Measurements from ENCODE around the gene GRIN2C.

The GRIN2C gene

GRCh38 chr17:74848656-74849399, 10.9 kb downstream of the GRIN2C start:
- no peak for DNase-seq (ENCODE audit: low read depth in 2 of 2)

- no peak for DNase-seq (ENCODE audit: low read depth in 2 of 2)
These were observed 13.1 kb downstream of the GRIN2C start for GRCh38 chr17:74846621-74847020.

- no peak for DNase-seq (ENCODE audit: low read depth in 2 of 2)
These were observed 16.4 kb downstream of the GRIN2C start for GRCh38 chr17:74843352-74843627.

- no peak for DNase-seq (ENCODE audit: low read depth in 2 of 2)
These were observed 16.9 kb downstream of the GRIN2C start for GRCh38 chr17:74842599-74843351.

- DNase-seq (ENCODE audit: low read depth in 2 of 2): no peak
These were observed 17.5 kb downstream of the GRIN2C start for GRCh38 chr17:74842146-74842598.

GRCh38 chr17:74840989-74841666, 18.6 kb downstream of the GRIN2C start:
- no peak for DNase-seq (ENCODE audit: low read depth in 2 of 2)

GRCh38 chr17:74839990-74840852, 19.5 kb downstream of the GRIN2C start:
- no peak for DNase-seq (ENCODE audit: low read depth in 2 of 2)

- DNase-seq (ENCODE audit: low read depth in 2 of 2): no peak
These were observed 21.4 kb downstream of the GRIN2C start for GRCh38 chr17:74838274-74838673.

GRCh38 chr17:74836691-74837467, 22.8 kb downstream of the GRIN2C start:
- DNase-seq (ENCODE audit: low read depth in 2 of 2): no peak

- DNase-seq (ENCODE audit: low read depth in 2 of 2): no peak
These were observed 23.5 kb downstream of the GRIN2C start for GRCh38 chr17:74836191-74836590.

- DNase-seq (ENCODE audit: low read depth in 2 of 2): no peak
These were observed 25.9 kb downstream of the GRIN2C start for GRCh38 chr17:74833501-74834377.

- DNase-seq (ENCODE audit: low read depth in 2 of 2): no peak
These were observed 27.3 kb downstream of the GRIN2C start for GRCh38 chr17:74832421-74832820.

GRCh38 chr17:74831444-74832146, 28.1 kb downstream of the GRIN2C start:
- DNase-seq (ENCODE audit: low read depth in 2 of 2): no peak

GRCh38 chr17:74830861-74831260, 28.8 kb downstream of the GRIN2C start:
- no peak for DNase-seq (ENCODE audit: low read depth in 2 of 2)

- no peak for DNase-seq (ENCODE audit: low read depth in 2 of 2)
These were observed 31.9 kb downstream of the GRIN2C start for GRCh38 chr17:74827800-74828199.

- no peak for DNase-seq (ENCODE audit: low read depth in 2 of 2)
These were observed 33.5 kb downstream of the GRIN2C start for GRCh38 chr17:74825952-74826719.

GRCh38 chr17:74824961-74825627, 34.6 kb downstream of the GRIN2C start:
- DNase-seq (ENCODE audit: low read depth in 2 of 2): no peak

GRCh38 chr17:74822939-74823367, 36.7 kb downstream of the GRIN2C start:
- DNase-seq (ENCODE audit: low read depth in 2 of 2): no peak

All from stimulated activated CD8-positive, alpha-beta memory T cell treated with anti-CD3 and anti-CD28 coated beads, Interleukin-7, amount 100 ng/mL, for 1 hour (primary cell).